Fibroblast of lung (primary cell): ENCODE results near the gene TRIM65.

Source experiments
- EZH2 ChIP-seq: IDR thresholded peaks from 2 replicates; pipeline ENCODE4 v1.5.1; 2012; ENCODE audit warnings: low read length, control low read depth, mild to moderate bottlenecking; ENCODE audit errors: missing control alignments
- TF ChIP-seq, protein P1 (sequence below), 2 donors: IDR thresholded peaks in 1 of 2; conservative IDR thresholded peaks in 1 of 2; 1 replicate in 1 of 2; 2 replicates in 1 of 2; pipeline ENCODE4 v1.5.1; 2011 to 2012; ENCODE audit warnings: low read length in 2 of 2, control low read depth in 1 of 2, inconsistent platforms in 1 of 2, low read depth in 1 of 2, mild to moderate bottlenecking in 1 of 2

DNA sequence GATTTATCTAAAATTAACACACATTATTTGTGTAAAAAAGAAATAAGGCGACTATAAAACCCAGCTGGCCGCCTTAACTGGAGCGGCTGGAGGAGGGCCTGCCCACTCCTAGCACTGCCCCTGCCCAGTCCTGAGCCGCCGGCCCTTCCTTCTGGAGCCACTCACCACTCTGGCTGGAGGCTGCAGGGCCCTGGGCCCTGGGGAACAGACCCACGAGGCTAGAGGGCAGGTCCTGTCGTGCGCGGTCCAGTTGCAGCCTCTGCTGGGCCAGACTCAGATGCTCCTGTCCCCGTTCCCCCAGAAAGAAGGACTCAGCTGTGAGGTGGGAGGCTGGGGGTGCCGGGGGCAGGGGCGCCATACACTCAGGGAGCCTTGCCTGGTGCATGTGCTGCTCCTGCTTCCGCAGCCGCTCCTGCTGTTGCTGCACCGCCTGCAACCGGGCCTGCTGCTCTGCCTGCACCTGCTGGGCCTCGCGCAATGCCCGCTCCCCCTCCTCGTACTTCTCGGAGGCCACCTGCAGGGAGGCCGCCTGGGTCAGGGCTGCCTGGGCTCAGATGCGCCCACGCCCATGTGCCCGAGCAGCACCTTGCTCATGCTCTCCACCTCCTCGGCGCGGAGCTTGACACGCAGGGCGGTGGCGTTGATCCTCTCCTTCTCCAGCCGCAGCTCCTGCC, 16.9 kb upstream of the TRIM65 start:
- TF ChIP-seq, protein P1, sequence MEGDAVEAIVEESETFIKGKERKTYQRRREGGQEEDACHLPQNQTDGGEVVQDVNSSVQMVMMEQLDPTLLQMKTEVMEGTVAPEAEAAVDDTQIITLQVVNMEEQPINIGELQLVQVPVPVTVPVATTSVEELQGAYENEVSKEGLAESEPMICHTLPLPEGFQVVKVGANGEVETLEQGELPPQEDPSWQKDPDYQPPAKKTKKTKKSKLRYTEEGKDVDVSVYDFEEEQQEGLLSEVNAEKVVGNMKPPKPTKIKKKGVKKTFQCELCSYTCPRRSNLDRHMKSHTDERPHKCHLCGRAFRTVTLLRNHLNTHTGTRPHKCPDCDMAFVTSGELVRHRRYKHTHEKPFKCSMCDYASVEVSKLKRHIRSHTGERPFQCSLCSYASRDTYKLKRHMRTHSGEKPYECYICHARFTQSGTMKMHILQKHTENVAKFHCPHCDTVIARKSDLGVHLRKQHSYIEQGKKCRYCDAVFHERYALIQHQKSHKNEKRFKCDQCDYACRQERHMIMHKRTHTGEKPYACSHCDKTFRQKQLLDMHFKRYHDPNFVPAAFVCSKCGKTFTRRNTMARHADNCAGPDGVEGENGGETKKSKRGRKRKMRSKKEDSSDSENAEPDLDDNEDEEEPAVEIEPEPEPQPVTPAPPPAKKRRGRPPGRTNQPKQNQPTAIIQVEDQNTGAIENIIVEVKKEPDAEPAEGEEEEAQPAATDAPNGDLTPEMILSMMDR (conservative IDR thresholded peaks at IDR 0.05 in 1 of 2, IDR thresholded peaks at IDR 0.05 in 1 of 2; ENCODE audit: low read depth in 1 of 2, low read length in 2 of 2), result no peak
- TF ChIP-seq EZH2, result no peak
